B cell (primary cell): Measurements from ENCODE around the gene RAD51B. TPM values are rescaled to one million over a fixed set of nuclear protein-coding genes. Genes with fewer than 3 reads are reported as not detected.

Source experiments
- ATAC-seq: fragments of 200-7000 bp; cut with Tn5 transposase; one replicate; pipeline ENCODE4 v1.10.0; 2021; ENCODE audit warnings: low read depth, mild to moderate bottlenecking, moderate number of reproducible peaks, moderate library complexity
- CTCF ChIA-PET: fragments of 350-600 bp; sonication (Branson Sonifier 250); formaldehyde crosslinking; loops from one replicate; lab custom pipeline; 2021; ENCODE audit warnings: antibody characterized with exemption, inconsistent platforms; lab: Charles Lee
- POLR2A ChIA-PET: fragments of 350-600 bp; sonication (Branson Sonifier 250); formaldehyde crosslinking; loops from one replicate; lab custom pipeline; 2021; ENCODE audit warnings: antibody characterized with exemption; lab: Charles Lee
- DNase-seq: peaks from one replicate; pipeline ENCODE4 v3.0.0; 2013
- H2AFZ ChIP-seq: 2 replicates; pipeline ENCODE4 v1.6.1; 2012; ENCODE audit warnings: mild to moderate bottlenecking, low read depth, low read length; ENCODE audit not compliant: insufficient read depth, poor library complexity, severe bottlenecking
- H3K27ac ChIP-seq, 2 donors: 1 replicate in 1 of 2; 2 replicates in 1 of 2; pipeline ENCODE4 v1.5.1; 2012 to 2013; ENCODE audit warnings: low read length in 2 of 2, mild to moderate bottlenecking in 2 of 2, moderate library complexity in 1 of 2
- H3K27me3 ChIP-seq, 4 experiments: fragments of 200-600 bp in 1 of 4; sonication (generic) in 1 of 4; replicated peaks in 1 of 4; 1 replicate in 2 of 4; 2 replicates in 2 of 4; pipeline versions ENCODE4 v1.6.1 to v1.7.0; 2013 to 2016; ENCODE audit warnings: low read length in 3 of 4, mild to moderate bottlenecking in 2 of 4, mixed read lengths in 1 of 4, moderate library complexity in 1 of 4; ENCODE audit not compliant: insufficient read depth in 4 of 4, control insufficient read depth in 3 of 4; ENCODE audit errors: control extremely low read depth in 1 of 4
- H3K36me3 ChIP-seq, 2 experiments: replicated peaks in 1 of 2; 1 replicate in 1 of 2; 2 replicates in 1 of 2; pipeline versions ENCODE4 v1.6.1 to v1.7.1; 2013; ENCODE audit warnings: low read length in 1 of 2; ENCODE audit not compliant: insufficient read depth in 2 of 2, control insufficient read depth in 1 of 2; ENCODE audit errors: control extremely low read depth in 1 of 2, extremely low read depth in 1 of 2
- H3K4me1 ChIP-seq, 2 donors: fragments of 200-600 bp in 1 of 2; sonication (generic) in 1 of 2; 1 replicate in 1 of 2; 2 replicates in 1 of 2; pipeline versions ENCODE4 v1.5.1 to v1.6.1; 2013 to 2017; ENCODE audit warnings: low read length in 2 of 2; ENCODE audit not compliant: control insufficient read depth in 2 of 2, insufficient read depth in 2 of 2
- H3K4me2 ChIP-seq: replicated peaks from 2 replicates; pipeline ENCODE3; 2012; ENCODE audit warnings: mild to moderate bottlenecking, low read depth, low read length; ENCODE audit not compliant: poor library complexity, severe bottlenecking
- H3K4me3 ChIP-seq, 5 experiments: fragments of 200-600 bp in 1 of 5; sonication (generic) in 1 of 5; 1 replicate in 3 of 5; 2 replicates in 2 of 5; pipeline versions ENCODE4 v1.5.1 to v1.7.0; 2011 to 2016; ENCODE audit warnings: low read length in 4 of 5, mild to moderate bottlenecking in 4 of 5, low read depth in 2 of 5, control low read depth in 1 of 5, moderate library complexity in 1 of 5; ENCODE audit not compliant: insufficient read depth in 1 of 5; ENCODE audit errors: control extremely low read depth in 1 of 5, extremely low read depth in 1 of 5
- H3K79me2 ChIP-seq: fragments of 200-600 bp; sonication (generic); one replicate; pipeline ENCODE4 v1.6.0; 2016; ENCODE audit warnings: low read length; ENCODE audit not compliant: control insufficient read depth, insufficient read depth
- H3K9ac ChIP-seq: fragments of 200-600 bp; sonication (generic); 2 replicates; pipeline ENCODE4 v1.6.1; 2017; ENCODE audit warnings: mild to moderate bottlenecking, low read length, moderate library complexity
- H3K9me3 ChIP-seq, 3 donors: one replicate each; pipeline versions ENCODE4 v1.6.1 to v1.7.1; 2013; ENCODE audit warnings: low read length in 2 of 3; ENCODE audit not compliant: control insufficient read depth in 2 of 3, insufficient read depth in 1 of 3; ENCODE audit errors: control extremely low read depth in 1 of 3
- H4K20me1 ChIP-seq: 2 replicates; pipeline ENCODE4 v1.6.0; 2012; ENCODE audit warnings: mild to moderate bottlenecking, low read length; ENCODE audit not compliant: insufficient read depth, control insufficient read depth, poor library complexity, severe bottlenecking
- H3K27ac Mint-ChIP-seq: one replicate; pipeline ENCODE4 v1.8.0; 2021; ENCODE audit warnings: mixed read lengths
- H3K27me3 Mint-ChIP-seq: one replicate; pipeline ENCODE4 v1.8.0; 2021; ENCODE audit warnings: mixed read lengths
- H3K4me1 Mint-ChIP-seq: one replicate; pipeline ENCODE4 v1.8.0; 2021; ENCODE audit warnings: mixed read lengths
- H3K4me3 Mint-ChIP-seq: one replicate; pipeline ENCODE4 v1.8.0; 2021; ENCODE audit warnings: mixed read lengths
- H3K9me3 Mint-ChIP-seq: one replicate; pipeline ENCODE4 v1.8.0; 2022; ENCODE audit warnings: mixed read lengths; ENCODE audit not compliant: insufficient read depth
- CTCF ChIP-seq: fragments of 200-600 bp; IDR thresholded peaks from one replicate; pipeline ENCODE4 v1.8.0; 2022; ENCODE audit warnings: antibody characterized with exemption, mild to moderate bottlenecking
- EZH2 ChIP-seq: IDR thresholded peaks from 2 replicates; pipeline ENCODE4 v1.6.1; 2012; ENCODE audit warnings: borderline replicate concordance, low read depth, mild to moderate bottlenecking, moderate library complexity, low read length; ENCODE audit not compliant: insufficient read depth, poor library complexity, severe bottlenecking
- WGBS: methylation state at CpG from one replicate; pipeline ENCODE4 v1.1.5; 2013; ENCODE audit warnings: missing lambda C conversion rate; ENCODE audit not compliant: insufficient coverage; 5-methylcytosine and 5-hydroxymethylcytosine counted together
- intact Hi-C: fragments of 100-400 bp; cut with micrococcal nuclease; formaldehyde crosslinking; loops from one replicate; pipeline ENCODE4 v1.10.0; 2022
- polyA plus RNA-seq: library from polyadenylated mRNA; depleted of rRNA; stranded (reverse); fragments of >200 nt; gene quantifications from 2 replicates; pipeline ENCODE4 v1.2.3, GENCODE V29; 2012
- total RNA-seq, 2 donors: library from RNA; stranded (reverse); fragments of 120-200 nt in 1 of 2; gene quantifications; 1 replicate in 1 of 2; 2 replicates in 1 of 2; pipeline versions ENCODE4 v1.2.3 to v1.2.4, GENCODE V29; 2013 to 2022

The RAD51B gene
- total and polyA plus RNA-seq, 2 donors (not counting 1 experiment from before 2014, with no cell fraction given), result 6.5 to 60.6 TPM

- H3K4me2 ChIP-seq, result no peak overlapping the region
- no peak for ATAC-seq
- H3K4me3 Mint-ChIP-seq, result no peak overlapping the region
- peaks cover 13 to 32% of the 10 kb centered on the region in 2 donors for H3K4me1 ChIP-seq
- no peak overlapping the region for H3K4me3 ChIP-seq
- peaks cover 0 to 13% (median 0%) of the 10 kb centered on the region in 3 donors for H3K9me3 ChIP-seq
- no peaks in the 10 kb centered on the region for H3K79me2 ChIP-seq
- H3K9me3 Mint-ChIP-seq, result no peaks in the 10 kb centered on the region
- no peak overlapping the region for H3K27ac Mint-ChIP-seq
- H4K20me1 ChIP-seq, result no peaks in the 10 kb centered on the region
- no peaks in the 10 kb centered on the region for H3K27me3 ChIP-seq
- no peaks in the 10 kb centered on the region for H3K27me3 Mint-ChIP-seq
- DNase-seq, result no peak
- no peak overlapping the region for H2AFZ ChIP-seq
- 64% methylated on average over 10 of the region's 11 CpGs for WGBS
- no peak overlapping the region for H3K9ac ChIP-seq
- POLR2A ChIA-PET, result no interaction called here
- H3K4me1 Mint-ChIP-seq, result peaks cover 26% of the 10 kb centered on the region
- intact Hi-C loops, result loop anchor here (5.0 kb wide), 1 partner anchor 63 kb away; no protein-coding TSS in a partner anchor
- no peaks in the 10 kb centered on the region for H3K36me3 ChIP-seq
- TF ChIP-seq CTCF (no peak), EZH2 (no peak)
- no peak overlapping the region for H3K27ac ChIP-seq
- CTCF ChIA-PET, result interaction anchor here (1.2 kb wide), 1 partner anchor 216 kb away, joined by 6 read pairs; no protein-coding TSS in a partner anchor
Observed at GRCh38 chr14:68624541-68625220, 805.1 kb downstream of the RAD51B start.
